Ectodermal cell (in vitro differentiated cells): ENCODE measurements around the gene BRPF1.

Source experiments
- H3K27ac ChIP-seq: 2 replicates; pipeline ENCODE4 v1.7.0; 2013; ENCODE audit warnings: mild to moderate bottlenecking, low read depth, low read length; ENCODE audit not compliant: insufficient read depth, poor library complexity, severe bottlenecking
- H3K27me3 ChIP-seq: 2 replicates; pipeline ENCODE4 v1.7.0; 2013; ENCODE audit warnings: mild to moderate bottlenecking, low read length; ENCODE audit not compliant: insufficient read depth, control insufficient read depth, poor library complexity, severe bottlenecking
- H3K36me3 ChIP-seq: one replicate; pipeline ENCODE4 v1.7.0; 2013; ENCODE audit warnings: low read length; ENCODE audit not compliant: control insufficient read depth, insufficient read depth
- H3K4me1 ChIP-seq: one replicate; pipeline ENCODE4 v1.7.0; 2013; ENCODE audit warnings: low read length; ENCODE audit not compliant: control insufficient read depth, insufficient read depth
- H3K4me3 ChIP-seq: 2 replicates; pipeline ENCODE4 v1.7.0; 2013; ENCODE audit warnings: low read depth, low read length, control low read depth; ENCODE audit not compliant: insufficient read depth
- H3K9me3 ChIP-seq: 2 replicates; pipeline ENCODE4 v1.7.0; 2013; ENCODE audit warnings: mild to moderate bottlenecking, low read length, moderate library complexity; ENCODE audit not compliant: control insufficient read depth
- WGBS, 2 experiments: methylation state at CpG; one replicate each; pipeline ENCODE4 v1.1.7; 2013; ENCODE audit warnings: missing lambda C conversion rate in 2 of 2; 5-methylcytosine and 5-hydroxymethylcytosine counted together

The BRPF1 gene

DNA sequence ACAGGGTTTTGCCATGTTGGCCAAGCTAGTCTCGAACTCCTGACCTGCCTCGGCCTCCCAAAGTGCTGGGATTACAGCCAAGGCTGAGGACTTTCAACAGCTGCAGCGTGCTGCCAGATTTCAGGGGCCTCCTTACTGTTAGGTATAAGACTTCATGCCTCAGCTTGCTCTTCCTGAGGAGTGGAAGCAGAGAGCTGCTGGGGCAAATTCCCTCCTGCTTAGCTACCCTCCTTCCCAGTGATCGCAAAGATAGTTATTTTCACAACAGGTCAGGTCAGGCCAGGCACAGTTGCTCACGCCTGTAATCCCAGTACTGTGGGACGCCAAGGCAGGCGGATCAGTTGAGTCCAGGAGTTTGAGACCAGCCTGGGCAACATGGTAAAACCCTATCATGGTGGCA lies 30.5 kb upstream of the BRPF1 start:
- Histone ChIP-seq H3K27ac (no peak overlapping the region), H3K9me3 (no peaks in the 10 kb centered on the region), H3K36me3 (peaks cover 8% of the 10 kb centered on the region), H3K4me1 (peaks cover 13% of the 10 kb centered on the region), H3K4me3 (no peak overlapping the region), H3K27me3 (peaks cover 31% of the 10 kb centered on the region)
- 93 to 95% methylated on average over 7 of the region's 7 CpGs for WGBS, 2 experiments

DNA sequence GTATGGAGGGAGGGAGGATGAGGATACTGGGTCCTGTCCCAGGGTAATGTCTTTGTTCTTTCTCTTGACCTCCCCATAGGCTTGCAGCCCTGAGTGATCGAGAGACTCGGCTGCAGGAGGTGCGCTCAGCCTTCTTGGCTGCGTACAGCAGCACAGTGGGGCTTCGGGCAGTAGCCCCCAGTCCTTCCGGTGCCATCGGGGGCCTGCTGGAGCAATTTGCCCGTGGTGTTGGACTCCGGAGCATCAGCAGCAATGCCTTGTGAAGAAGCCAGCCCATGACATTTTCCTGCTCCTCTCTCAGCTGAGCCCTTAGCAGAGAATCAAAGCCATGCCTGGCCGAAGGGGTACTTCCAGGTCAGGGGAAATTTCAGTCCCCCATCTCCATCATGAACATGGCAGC lies 29.8 kb upstream of the BRPF1 start:
- WGBS, 2 experiments, result 93 to 95% methylated on average over 10 of the region's 10 CpGs
- Histone ChIP-seq H3K36me3 (peaks cover 8% of the 10 kb centered on the region), H3K27ac (no peak overlapping the region)

DNA sequence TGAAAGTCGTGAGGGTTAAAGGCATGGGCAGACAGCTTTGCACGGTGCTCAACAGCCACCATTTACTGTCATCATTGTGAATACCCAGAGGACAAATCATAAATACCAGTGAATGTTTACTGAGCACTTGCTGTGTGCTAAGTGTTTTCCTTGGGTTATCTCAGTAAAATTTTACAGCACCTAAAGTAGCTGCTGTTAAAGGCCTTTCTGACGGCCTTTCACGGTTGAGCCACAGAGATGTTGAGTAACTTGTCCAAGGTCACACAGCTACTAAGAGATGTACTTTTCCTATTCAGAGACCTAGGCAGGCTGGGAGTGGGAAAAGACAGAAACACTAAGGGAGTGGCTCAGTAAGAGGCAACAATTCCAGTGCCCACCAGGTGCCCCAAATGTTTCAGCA lies 28.3 kb upstream of the BRPF1 start:
- 89 to 95% methylated on average over 4 of the region's 4 CpGs for WGBS, 2 experiments
- no peak overlapping the region for H3K27ac ChIP-seq
- H3K9me3 ChIP-seq, result no peaks in the 10 kb centered on the region
- H3K4me3 ChIP-seq, result no peak overlapping the region
- peaks cover 13% of the 10 kb centered on the region for H3K4me1 ChIP-seq
- H3K27me3 ChIP-seq, result peaks cover 31% of the 10 kb centered on the region
- no peaks in the 10 kb centered on the region for H3K36me3 ChIP-seq

More for the DNA sequence above, 29.8 kb upstream of the BRPF1 start:
- Histone ChIP-seq H3K9me3 (no peaks in the 10 kb centered on the region), H3K4me3 (no peak overlapping the region), H3K27me3 (peaks cover 31% of the 10 kb centered on the region), H3K4me1 (peaks cover 13% of the 10 kb centered on the region)

DNA sequence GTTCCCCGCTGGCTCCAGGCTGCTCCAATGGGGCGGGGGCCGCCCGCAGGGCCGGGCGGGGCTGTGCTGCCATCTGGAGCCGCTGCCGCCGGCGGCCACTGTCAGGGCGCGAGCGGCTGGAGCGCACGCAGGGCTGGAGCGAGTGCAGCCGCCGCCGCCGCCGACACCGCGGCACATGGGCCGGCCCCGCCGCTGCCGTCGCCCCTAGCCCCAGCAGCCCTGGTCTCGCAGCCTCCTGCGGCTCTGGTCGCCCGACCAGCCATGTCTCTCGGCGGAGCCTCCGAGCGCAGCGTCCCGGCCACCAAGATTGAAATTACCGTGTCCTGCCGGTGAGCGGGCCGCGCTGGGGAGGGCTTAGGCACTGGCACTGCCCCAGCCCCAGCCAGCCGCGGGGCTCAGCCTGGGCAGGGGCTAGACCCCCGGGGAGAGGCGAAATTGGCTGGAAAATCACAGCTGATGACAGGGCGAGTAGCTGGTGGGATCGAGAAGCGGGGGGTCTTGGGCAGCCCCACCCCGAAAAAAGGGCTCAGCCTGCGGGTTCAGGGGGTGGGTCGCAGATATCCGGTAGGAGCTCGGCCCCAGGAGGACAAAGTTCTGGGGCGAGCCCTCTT lies 27.7 kb upstream of the BRPF1 start, which contains the start of gene CPNE9:
TSS of gene CPNE9 (plus strand) at position 98 of the 611 bp plus-strand sequence. CDS start at position 262, 164 bp downstream.
- 2 to 3% methylated on average over 56 of the region's 56 CpGs for WGBS, 2 experiments
- Histone ChIP-seq H3K4me3 (peak within 1 kb of the TSS; percentile 38), H3K27ac (no peak within 1 kb of the TSS), H3K27me3 (peaks cover 31% of the 10 kb centered on the region), H3K36me3 (no peaks in the 10 kb centered on the region), H3K9me3 (no peaks in the 10 kb centered on the region), H3K4me1 (peaks cover 13% of the 10 kb centered on the region)

DNA sequence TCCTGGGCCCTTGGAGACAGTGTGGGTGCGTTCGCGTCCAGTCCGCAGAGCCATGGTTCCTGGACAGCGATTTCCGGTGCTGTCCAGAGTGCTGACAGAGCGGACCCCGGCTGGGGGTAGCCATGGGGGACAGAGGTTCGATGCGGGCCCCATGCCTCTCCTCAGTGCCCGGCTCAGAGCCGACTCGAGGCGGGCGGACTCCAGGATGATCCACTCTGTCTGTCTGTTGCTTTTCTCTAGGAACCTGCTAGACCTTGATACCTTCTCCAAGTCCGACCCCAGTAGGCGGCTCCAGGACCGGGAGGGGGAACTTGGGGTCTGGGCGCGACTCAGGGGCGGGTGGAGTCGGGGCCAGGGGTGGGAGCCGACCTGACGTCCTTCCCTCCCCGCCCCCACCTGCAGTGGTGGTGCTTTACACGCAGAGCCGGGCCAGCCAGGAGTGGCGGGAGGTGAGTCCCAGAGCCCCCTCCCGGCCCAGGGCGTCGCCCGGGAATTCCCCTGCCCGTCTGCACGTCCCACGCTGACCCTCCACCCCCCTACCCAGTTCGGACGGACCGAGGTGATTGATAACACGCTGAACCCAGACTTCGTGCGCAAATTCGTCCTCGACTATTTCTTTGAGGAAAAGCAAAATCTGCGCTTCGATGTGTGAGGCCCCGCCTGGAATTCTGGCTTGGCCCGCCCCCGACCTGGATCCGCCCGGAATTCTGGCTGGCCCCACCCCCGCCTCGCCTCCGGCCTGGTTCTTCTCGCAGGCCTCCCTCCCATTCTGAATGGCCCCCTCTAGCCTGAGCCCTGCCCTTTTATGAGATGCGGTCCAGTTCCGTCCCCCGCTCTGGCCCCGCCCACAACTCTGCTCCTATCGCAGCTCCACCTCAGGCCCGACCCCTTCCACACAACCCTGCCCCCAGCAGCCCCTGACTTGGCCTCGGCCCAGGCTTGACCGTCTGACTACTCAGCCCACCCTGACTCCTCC lies 26.9 kb upstream of the BRPF1 start:
- peak overlapping the region; percentile 38 for H3K4me3 ChIP-seq

DNA sequence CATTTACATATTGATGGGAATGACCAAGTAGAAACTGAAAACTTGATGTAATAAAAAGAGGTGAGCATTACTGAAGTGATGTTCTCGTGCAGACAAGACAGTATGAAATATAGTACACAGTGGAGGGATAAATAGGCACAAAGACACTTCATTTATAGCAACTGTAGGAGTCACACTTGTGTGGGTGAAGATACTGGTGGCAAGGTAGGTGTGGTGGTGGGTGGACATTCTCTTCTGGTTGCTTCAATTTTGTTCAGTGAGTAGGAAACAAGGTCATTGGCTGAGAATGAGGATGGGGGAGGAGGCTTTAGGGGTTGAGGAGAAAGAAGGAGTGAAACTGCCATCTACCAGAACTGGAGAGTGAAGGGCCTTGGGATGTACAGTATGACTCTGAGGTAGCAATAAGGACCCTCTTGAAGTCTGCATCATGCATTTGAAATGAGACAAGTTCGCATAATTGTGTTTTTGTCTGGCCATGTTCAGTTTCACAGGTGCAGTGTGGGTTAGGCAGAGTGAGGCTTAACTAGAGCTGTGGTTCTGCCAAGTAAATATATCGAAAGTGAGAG lies 21.3 kb upstream of the BRPF1 start:
- peaks cover 9% of the 10 kb centered on the region for H3K27me3 ChIP-seq
- H3K36me3 ChIP-seq, result no peaks in the 10 kb centered on the region
- H3K27ac ChIP-seq, result no peak overlapping the region
- H3K4me1 ChIP-seq, result no peaks in the 10 kb centered on the region
- H3K9me3 ChIP-seq, result no peaks in the 10 kb centered on the region
- no peak overlapping the region for H3K4me3 ChIP-seq
- 91 to 93% methylated on average over 3 of the region's 3 CpGs for WGBS, 2 experiments

More for the DNA sequence above, 26.9 kb upstream of the BRPF1 start:
- Histone ChIP-seq H3K27me3 (peaks cover 31% of the 10 kb centered on the region), H3K27ac (no peak overlapping the region), H3K4me1 (peaks cover 8% of the 10 kb centered on the region), H3K36me3 (no peaks in the 10 kb centered on the region), H3K9me3 (no peaks in the 10 kb centered on the region)
- WGBS, 2 experiments, result 1% methylated on average over 62 of the region's 62 CpGs

DNA sequence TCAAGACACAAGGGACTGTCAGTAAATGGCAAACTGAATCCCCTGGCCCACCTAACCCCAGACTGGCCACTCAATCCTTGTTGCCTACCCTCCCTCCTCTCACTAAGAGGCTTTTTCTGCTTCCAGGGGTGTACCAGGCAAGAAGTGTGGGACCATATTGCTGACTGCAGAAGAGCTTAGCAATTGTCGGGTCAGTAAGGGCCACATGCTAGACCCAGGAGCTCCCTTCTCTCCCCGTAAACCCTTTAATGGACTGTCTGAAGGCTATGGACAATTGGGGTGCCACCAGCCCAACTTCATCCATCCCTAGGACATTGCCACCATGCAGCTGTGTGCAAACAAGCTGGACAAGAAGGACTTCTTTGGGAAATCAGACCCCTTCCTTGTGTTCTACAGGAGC lies 19.1 kb upstream of the BRPF1 start:
- H3K4me1 ChIP-seq, result no peaks in the 10 kb centered on the region
- no peak overlapping the region for H3K27ac ChIP-seq
- H3K27me3 ChIP-seq, result peaks cover 3% of the 10 kb centered on the region
- H3K4me3 ChIP-seq, result no peak overlapping the region
- no peaks in the 10 kb centered on the region for H3K9me3 ChIP-seq
- 89 to 95% methylated on average over 2 of the region's 2 CpGs for WGBS, 2 experiments
- H3K36me3 ChIP-seq, result no peaks in the 10 kb centered on the region

DNA sequence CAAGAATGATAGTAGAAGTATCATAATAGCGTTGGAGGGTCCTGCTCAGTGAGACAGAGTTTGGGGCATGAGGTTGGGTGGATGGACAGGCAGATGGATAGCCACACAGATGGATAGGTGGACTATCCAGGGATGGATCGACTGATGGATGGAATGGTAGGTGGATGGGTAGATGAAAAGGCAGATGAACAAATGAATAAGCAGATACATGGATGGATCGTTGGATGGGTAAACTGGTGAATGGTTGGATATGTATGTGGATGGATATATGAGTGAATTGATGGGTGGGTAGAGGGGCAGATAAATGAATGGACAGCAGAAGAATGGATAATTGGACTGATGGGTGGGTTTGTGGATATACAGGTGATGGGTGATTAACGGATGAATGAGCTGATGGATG lies 18.4 kb upstream of the BRPF1 start:
- H3K9me3 ChIP-seq, result no peaks in the 10 kb centered on the region
- 84 to 86% methylated on average over 4 of the region's 4 CpGs for WGBS, 2 experiments
- H3K36me3 ChIP-seq, result no peaks in the 10 kb centered on the region

DNA sequence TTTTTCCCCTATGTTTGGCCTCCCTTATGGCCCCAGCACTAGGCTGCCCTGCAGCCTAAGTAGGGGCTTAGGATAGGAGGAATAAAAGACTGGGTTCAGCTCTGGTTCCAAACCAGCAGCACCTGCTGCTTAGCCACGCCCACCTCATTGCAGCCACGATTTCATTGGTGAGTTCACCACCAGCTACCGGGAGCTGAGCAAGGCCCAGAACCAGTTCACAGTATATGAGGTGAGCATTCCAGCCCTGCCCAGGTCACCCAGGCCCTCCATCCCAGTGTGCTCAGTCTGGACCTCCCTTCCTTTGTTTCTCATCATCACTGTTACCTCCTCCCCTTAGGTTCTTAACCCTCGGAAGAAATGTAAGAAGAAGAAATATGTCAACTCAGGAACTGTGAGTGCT lies 16.4 kb upstream of the BRPF1 start:
- H3K27ac ChIP-seq, result no peak overlapping the region

More for the DNA sequence above, 18.4 kb upstream of the BRPF1 start:
- Histone ChIP-seq H3K4me3 (no peak overlapping the region), H3K27me3 (peaks cover 3% of the 10 kb centered on the region), H3K4me1 (no peaks in the 10 kb centered on the region), H3K27ac (no peak overlapping the region)

More for the DNA sequence above, 16.4 kb upstream of the BRPF1 start:
- Histone ChIP-seq H3K27me3 (peaks cover 3% of the 10 kb centered on the region), H3K4me3 (no peak overlapping the region), H3K36me3 (no peaks in the 10 kb centered on the region), H3K4me1 (no peaks in the 10 kb centered on the region), H3K9me3 (no peaks in the 10 kb centered on the region)
- 30 to 31% methylated on average over 4 of the region's 4 CpGs for WGBS, 2 experiments
